GM19240 (cell line): ENCODE results near the gene EML5.
A peak's percentile ranks its signal among the peaks of the same experiment; 100 is the strongest.

ENCODE experiments used
- DNase-seq: peaks from one replicate; pipeline ENCODE4 v3.0.0; 2011; ENCODE audit warnings: low spot score; ENCODE audit not compliant: insufficient read length

The EML5 gene

DNA sequence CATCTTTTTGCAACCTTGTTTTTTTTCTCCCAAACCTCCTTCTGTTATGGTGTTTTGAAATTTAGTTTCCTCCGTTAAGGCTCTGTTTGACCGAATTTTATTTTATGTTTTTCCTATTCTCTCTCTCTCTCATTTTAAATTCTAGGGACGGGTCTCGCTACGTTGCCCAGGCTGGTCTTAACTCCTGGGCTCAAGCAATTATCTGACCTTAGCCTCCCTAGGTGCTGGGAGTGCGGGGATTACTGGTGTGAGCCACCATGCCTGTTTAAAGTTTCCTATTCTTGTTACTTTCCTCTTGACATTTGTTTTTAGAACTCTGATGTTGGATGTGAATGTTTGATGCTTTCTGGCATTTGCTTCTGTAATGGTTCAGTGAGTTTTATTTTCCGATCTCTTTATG lies 228.9 kb downstream of the EML5 start:
- no peak for DNase-seq

DNA sequence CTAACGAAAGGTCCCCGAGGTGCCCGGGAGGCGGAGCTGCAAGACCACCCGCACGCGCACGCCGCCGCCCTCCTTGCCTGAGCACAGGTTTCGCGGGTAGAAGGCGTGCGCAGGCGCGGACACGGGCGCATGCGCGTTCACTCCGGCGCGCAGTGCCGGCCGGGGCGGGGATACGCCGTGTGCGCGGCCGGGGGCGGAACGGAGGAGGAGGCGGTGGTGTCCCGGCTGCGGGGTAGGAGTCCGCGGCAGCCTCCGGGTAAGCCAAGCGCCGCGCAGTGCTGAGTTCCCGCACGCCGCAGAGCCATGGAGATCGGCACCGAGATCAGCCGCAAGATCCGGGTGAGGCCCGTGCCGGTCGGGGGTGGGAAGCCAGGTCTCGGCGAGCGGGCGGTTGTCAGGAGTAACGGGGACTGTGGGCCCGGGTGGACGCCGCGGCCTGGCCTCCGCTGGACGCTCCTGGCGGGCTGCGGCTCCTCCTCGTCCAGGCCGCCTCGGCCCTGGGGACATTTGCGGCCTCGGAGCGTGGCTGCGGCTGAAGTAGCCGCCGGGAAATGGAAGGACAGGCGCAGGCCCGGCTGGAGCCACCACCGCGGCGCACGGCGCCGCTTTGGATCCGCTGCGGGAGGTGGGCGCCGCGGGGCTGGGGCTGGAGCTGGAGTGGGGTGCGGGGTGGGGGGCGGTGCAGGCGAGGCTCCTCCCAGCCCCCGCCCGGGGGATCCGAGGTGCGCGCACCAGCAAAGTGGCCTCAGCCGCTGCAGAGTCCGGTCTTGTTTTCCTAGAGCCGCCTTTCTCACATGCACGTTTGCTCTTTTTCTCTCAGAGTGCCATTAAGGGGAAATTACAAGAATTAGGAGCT lies 229.7 kb downstream of the EML5 start, which contains the start of gene ZC3H14:
ZC3H14 (plus strand) TSS at position 207 of the 856 bp plus-strand sequence; CDS start at position 304, 97 bp downstream.
- DNase-seq: peak; percentile 83

DNA sequence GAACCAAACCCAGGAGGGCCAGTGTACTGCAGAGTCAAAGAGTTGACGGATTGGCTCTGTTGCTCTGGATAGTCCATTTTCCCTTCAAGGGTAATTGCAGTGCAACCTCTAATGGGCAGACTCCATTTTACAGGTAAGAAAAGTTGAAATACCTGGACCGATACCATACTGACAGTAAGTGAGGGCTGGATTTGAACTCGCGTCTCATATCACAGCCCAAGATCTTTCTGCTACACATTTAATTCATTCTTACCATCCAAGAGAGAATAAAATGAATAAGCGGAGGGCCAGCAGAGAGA lies 230.3 kb downstream of the EML5 start:
- DNase-seq: no peak
